CD4-positive, alpha-beta T cell treated with Interleukin-2 at 100 ng/mL for 4 hours (primary cell): ENCODE data around the gene MAPKAPK2.
"Not testable (repeated sequence)": the region's sequence is repeated elsewhere in the genome, so short reads cannot be mapped to it uniquely, and the experiment has no call there.

Experiments used
- DNase-seq: peaks from one replicate; pipeline ENCODE4 v3.0.0-alpha.2; 2020; ENCODE audit warnings: low spot score

Gene MAPKAPK2

GRCh38 chr1:206744683-206745082, 60.0 kb downstream of the MAPKAPK2 start:
- no peak for DNase-seq

- no peak for DNase-seq
Measured at GRCh38 chr1:206745301-206745700, 60.6 kb downstream of the MAPKAPK2 start.

- no peak for DNase-seq
Measured at GRCh38 chr1:206748348-206749030, 63.8 kb downstream of the MAPKAPK2 start.

- DNase-seq: no peak
Measured at GRCh38 chr1:206751891-206752290, 67.2 kb downstream of the MAPKAPK2 start.

GRCh38 chr1:206752481-206752880, 67.8 kb downstream of the MAPKAPK2 start:
- no peak for DNase-seq

GRCh38 chr1:206753141-206753540, 68.4 kb downstream of the MAPKAPK2 start:
- DNase-seq: no peak

- DNase-seq: no peak
Measured at GRCh38 chr1:206754011-206754410, 69.3 kb downstream of the MAPKAPK2 start.

GRCh38 chr1:206757524-206758266, 73.0 kb downstream of the MAPKAPK2 start:
- peak; percentile 74 for DNase-seq

- no peak for DNase-seq
Measured at GRCh38 chr1:206760590-206760989, 75.9 kb downstream of the MAPKAPK2 start.

- no peak for DNase-seq
Measured at GRCh38 chr1:206761159-206761768, 76.6 kb downstream of the MAPKAPK2 start.

- not testable (repeated sequence) for DNase-seq
Measured at GRCh38 chr1:206762741-206763364, 78.1 kb downstream of the MAPKAPK2 start.

GRCh38 chr1:206765771-206766170, 81.1 kb downstream of the MAPKAPK2 start:
- not testable (repeated sequence) for DNase-seq

GRCh38 chr1:206766251-206766856, 81.6 kb downstream of the MAPKAPK2 start:
- peak; percentile 70 for DNase-seq

- DNase-seq: no peak
Measured at GRCh38 chr1:206768472-206769303, 84.0 kb downstream of the MAPKAPK2 start.

- DNase-seq: peak; percentile 53
Measured at GRCh38 chr1:206769304-206769731, 84.6 kb downstream of the MAPKAPK2 start.

- DNase-seq: peak; percentile 59
Measured at GRCh38 chr1:206770531-206771337, 86.0 kb downstream of the MAPKAPK2 start, which contains the start of gene IL19. Gene IL19, plus strand, starts transcription at chr1:206770773. Its CDS starts 65,890 bp downstream, at chr1:206836663.

- DNase-seq: no peak
Measured at GRCh38 chr1:206771338-206771692, 86.6 kb downstream of the MAPKAPK2 start.

GRCh38 chr1:206772243-206772937, 87.7 kb downstream of the MAPKAPK2 start, which contains the start of gene IL10:
Gene IL10, minus strand, starts transcription at chr1:206772494. Its CDS starts 59 bp downstream, at chr1:206772435.
- no peak for DNase-seq

- no peak for DNase-seq
Measured at GRCh38 chr1:206774093-206774492, 89.4 kb downstream of the MAPKAPK2 start.

GRCh38 chr1:206776229-206776628, 91.5 kb downstream of the MAPKAPK2 start:
- no peak for DNase-seq
